WTC11 (cell line): ENCODE measurements around the gene ITGA8. TPM values are rescaled to one million over a fixed set of nuclear protein-coding genes. Genes with fewer than 3 reads are reported as not detected.
"Not testable (repeated sequence)": the region's sequence is repeated elsewhere in the genome, so short reads cannot be mapped to it uniquely, and the experiment has no call there.

ENCODE experiments used
- ATAC-seq: fragments of 200-7000 bp; cut with Tn5 transposase; 2 replicates; pipeline ENCODE4 v1.10.0; 2021; ENCODE audit warnings: mild to moderate bottlenecking, moderate library complexity
- CTCF ChIA-PET: fragments of 300-600 bp; sonication (Branson Sonifier 250); formaldehyde crosslinking; loops from one replicate; lab custom pipeline; 2021; ENCODE audit warnings: antibody characterized with exemption; lab: Charles Lee
- POLR2A ChIA-PET: fragments of 350-600 bp; sonication (Branson Sonifier 250); formaldehyde crosslinking; loops from one replicate; lab custom pipeline; 2021; ENCODE audit warnings: antibody characterized with exemption; lab: Charles Lee
- DNase-seq: peaks from one replicate; pipeline ENCODE4 v3.0.0; 2021; ENCODE audit warnings: low spot score
- H3K27ac Mint-ChIP-seq: 2 replicates; pipeline ENCODE4 v1.8.0; 2021; ENCODE audit warnings: mixed read lengths
- H3K27me3 Mint-ChIP-seq: 2 replicates; pipeline ENCODE4 v1.8.0; 2021; ENCODE audit warnings: low read depth, mild to moderate bottlenecking, moderate library complexity, mixed read lengths
- H3K36me3 Mint-ChIP-seq: 2 replicates; pipeline ENCODE4 v1.8.0; 2021; ENCODE audit warnings: mixed read lengths
- H3K4me1 Mint-ChIP-seq: 2 replicates; pipeline ENCODE4 v1.8.0; 2022; ENCODE audit warnings: mixed read lengths
- H3K4me3 Mint-ChIP-seq: 2 replicates; pipeline ENCODE4 v1.8.0; 2021; ENCODE audit warnings: mild to moderate bottlenecking, moderate library complexity, mixed read lengths
- H3K9me3 Mint-ChIP-seq: 2 replicates; pipeline ENCODE4 v1.8.0; 2021; ENCODE audit warnings: mixed read lengths
- HMGXB4 ChIP-seq: sonication (generic); formaldehyde crosslinking; IDR thresholded peaks from 2 replicates; pipeline ENCODE4 v1.8.1; 2023; ENCODE audit warnings: mild to moderate bottlenecking, moderate library complexity, missing genetic modification reagents
- IRF1 ChIP-seq: sonication (generic); formaldehyde crosslinking; IDR thresholded peaks from 2 replicates; pipeline ENCODE4 v1.8.0; 2023; ENCODE audit warnings: missing genetic modification reagents
- NFE2L1 ChIP-seq: sonication (generic); formaldehyde crosslinking; IDR thresholded peaks from 2 replicates; pipeline ENCODE4 v1.8.1; 2023; ENCODE audit warnings: missing genetic modification reagents
- NR3C1 ChIP-seq: sonication (generic); formaldehyde crosslinking; conservative IDR thresholded peaks from 2 replicates; pipeline ENCODE4 v1.8.1; 2023; ENCODE audit warnings: low read depth, mild to moderate bottlenecking, missing genetic modification reagents
- PRDM15 ChIP-seq: sonication (generic); formaldehyde crosslinking; IDR thresholded peaks from 2 replicates; pipeline ENCODE4 v1.8.0; 2022; ENCODE audit warnings: missing genetic modification reagents
- SMAD4 ChIP-seq: sonication (generic); formaldehyde crosslinking; IDR thresholded peaks from 2 replicates; pipeline ENCODE4 v1.8.0; 2022; ENCODE audit warnings: mild to moderate bottlenecking, missing genetic modification reagents
- TP53 ChIP-seq: sonication (generic); formaldehyde crosslinking; IDR thresholded peaks from 2 replicates; pipeline ENCODE4 v1.8.1; 2023; ENCODE audit warnings: mild to moderate bottlenecking, missing genetic modification reagents
- ZNF121 ChIP-seq: sonication (generic); formaldehyde crosslinking; IDR thresholded peaks from 2 replicates; pipeline ENCODE4 v1.8.0; 2023; ENCODE audit warnings: missing genetic modification reagents
- ZNF138 ChIP-seq: sonication (generic); formaldehyde crosslinking; conservative IDR thresholded peaks from 2 replicates; pipeline ENCODE4 v1.8.1; 2022; ENCODE audit warnings: mild to moderate bottlenecking, moderate library complexity, missing genetic modification reagents
- ZNF416 ChIP-seq: fragments of 250-450 bp; sonication (Bioruptor Pico); IDR thresholded peaks from 2 replicates; pipeline ENCODE4 v1.9.0; 2021; ENCODE audit warnings: mild to moderate bottlenecking, inconsistent platforms
- ZNF671 ChIP-seq: fragments of 250-450 bp; sonication (Bioruptor Pico); IDR thresholded peaks from 2 replicates; pipeline ENCODE4 v1.8.0; 2021; ENCODE audit warnings: mild to moderate bottlenecking
- total RNA-seq: library from RNA; stranded (reverse); gene quantifications from 3 replicates; pipeline ENCODE4 v1.2.3, GENCODE V29; 2021

Gene ITGA8
- total RNA-seq, 1 experiment from 2014 or later = not detected

GRCh38 chr10:15562578-15562977 lies 157.1 kb downstream of the ITGA8 start:
- no peak for ATAC-seq
- no peak for DNase-seq
- Mint-ChIP-seq H3K4me1 (no peaks in the 10 kb centered on the region), H3K27ac (no peak overlapping the region), H3K9me3 (no peaks in the 10 kb centered on the region), H3K4me3 (no peak overlapping the region), H3K36me3 (no peaks in the 10 kb centered on the region), H3K27me3 (no peaks in the 10 kb centered on the region)
- no peak for TF ChIP-seq NFE2L1 (CRISPR knock-in tag)
- TF ChIP-seq PRDM15 (CRISPR knock-in tag) = 0 out of 2 replicates have a peak, but pooled peaks have one; percentile 16
- ChIA-PET CTCF (interaction anchor here (0.5 kb wide), 1 partner anchor 1281 kb away, joined by 6 read pairs; no protein-coding TSS in a partner anchor), POLR2A (no interaction called here)

- H3K36me3 Mint-ChIP-seq = no peaks in the 10 kb centered on the region
- H3K27me3 Mint-ChIP-seq = no peaks in the 10 kb centered on the region
- TF ChIP-seq PRDM15 (CRISPR knock-in tag) (no peak), TP53 (CRISPR knock-in tag) (no peak), ZNF138 (CRISPR knock-in tag) (no peak), HMGXB4 (CRISPR knock-in tag) (no peak), IRF1 (no peak)
- no peaks in the 10 kb centered on the region for H3K9me3 Mint-ChIP-seq
- ATAC-seq (no peak), DNase-seq (no peak)
- ChIA-PET POLR2A (no interaction called here), CTCF (no interaction called here)
- H3K4me1 Mint-ChIP-seq = no peaks in the 10 kb centered on the region
- H3K4me3 Mint-ChIP-seq = no peak overlapping the region
- H3K27ac Mint-ChIP-seq = no peak overlapping the region
Measured at GRCh38 chr10:15562116-15562515, 157.6 kb downstream of the ITGA8 start.

GRCh38 chr10:15558136-15558535 lies 161.6 kb downstream of the ITGA8 start:
- H3K27me3 Mint-ChIP-seq = no peaks in the 10 kb centered on the region; the same call in 1 of the 2 replicates
- H3K27ac Mint-ChIP-seq = no peak overlapping the region
- no peak overlapping the region for H3K4me3 Mint-ChIP-seq
- POLR2A ChIA-PET = no interaction called here
- CTCF ChIA-PET = no interaction called here
- no peak for ATAC-seq
- H3K36me3 Mint-ChIP-seq = no peaks in the 10 kb centered on the region
- DNase-seq = no peak
- TF ChIP-seq ZNF416 (CRISPR knock-in tag) (no peak), ZNF671 (no peak), NFE2L1 (CRISPR knock-in tag) (no peak), ZNF121 (CRISPR knock-in tag) (no peak), SMAD4 (CRISPR knock-in tag) (no peak), NR3C1 (no peak)
- H3K9me3 Mint-ChIP-seq = peaks cover 3% of the 10 kb centered on the region
- no peaks in the 10 kb centered on the region for H3K4me1 Mint-ChIP-seq

GRCh38 chr10:15557168-15557567 lies 162.6 kb downstream of the ITGA8 start:
- H3K4me3 Mint-ChIP-seq, ATAC-seq, H3K36me3 Mint-ChIP-seq, H3K9me3 Mint-ChIP-seq, H3K27ac Mint-ChIP-seq, H3K4me1 Mint-ChIP-seq, CTCF ChIA-PET, DNase-seq, H3K27me3 Mint-ChIP-seq, POLR2A ChIA-PET: not testable (repeated sequence)
